Measurements from ENCODE around the gene LRRC70.

DNA sequence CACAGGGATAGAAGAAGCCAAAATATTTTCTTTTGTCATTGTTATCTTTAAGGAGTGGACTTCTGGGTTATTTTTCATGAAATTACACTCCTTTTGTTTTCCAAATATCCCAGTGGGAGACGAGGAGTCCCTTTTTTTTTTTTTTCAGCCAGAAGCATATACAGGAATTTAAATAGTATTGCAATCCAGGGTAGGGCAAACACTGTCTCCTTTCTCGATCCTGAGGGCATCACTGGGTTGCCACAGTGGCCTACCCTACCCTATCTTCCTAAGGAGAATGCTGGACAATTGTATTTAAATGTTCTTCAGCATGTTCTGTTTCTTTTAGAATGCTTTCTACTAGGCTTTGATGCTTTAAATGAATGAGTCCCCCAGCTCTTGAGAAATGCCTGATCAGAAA is 47.9 kb downstream of the LRRC70 start:
- TF ChIP-seq CTCF (IDR thresholded peaks at IDR 0.05 in 4 of 5, conservative IDR thresholded peaks at IDR 0.05 in 1 of 5) (no peak), POLR2A (IDR thresholded peaks at IDR 0.05) (no peak)

Data from gastrocnemius medialis (tissue), 4 donors.